ENCODE results near the gene GGCT.

DNA sequence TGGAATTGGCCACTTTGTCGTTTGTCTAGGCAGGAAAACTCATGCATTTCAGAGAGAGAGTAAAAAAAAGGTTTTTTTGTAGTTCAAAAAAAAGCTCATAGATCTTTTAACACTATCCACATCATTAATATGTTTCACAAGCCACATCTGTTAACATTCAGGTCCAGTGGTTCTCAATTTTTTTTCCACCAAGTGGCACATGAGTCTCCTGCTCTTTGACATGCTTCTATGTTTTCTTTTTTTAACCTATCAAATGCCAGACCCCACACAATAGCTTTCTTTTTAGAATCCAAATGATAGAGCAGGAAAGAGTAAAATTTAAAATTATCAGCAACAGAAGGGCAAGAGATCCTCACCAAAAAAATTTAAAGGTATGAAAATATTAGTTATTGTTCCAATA is 46.3 kb downstream of the GGCT start:
- TF ChIP-seq EZH2 (IDR thresholded peaks at IDR 0.05) (no peak), CTCF (IDR thresholded peaks at IDR 0.05) (no peak), EZH2phosphoT487 (IDR thresholded peaks at IDR 0.05) (no peak)

Data from neural progenitor cell (in vitro differentiated cells).